OCI-LY3 (cell line): ENCODE measurements around the gene CNTNAP2.

Experiments
- CTCF ChIP-seq: fragments of 200-600, 300-600 bp; sonication (generic); IDR thresholded peaks from 2 replicates; pipeline ENCODE4 v1.5.1; 2014; ENCODE audit warnings: antibody characterized with exemption, low read length, low read depth
- EZH2phosphoT487 ChIP-seq: fragments of 200-600 bp; shearing (Covaris generic); IDR thresholded peaks from 2 replicates; pipeline ENCODE4 v1.6.1; 2018; ENCODE audit warnings: antibody characterized with exemption, mixed run types, low read depth

GRCh38 chr7:147765301-147765700 is 1648.7 kb downstream of the CNTNAP2 start:
- TF ChIP-seq CTCF: no peak
- no peak for TF ChIP-seq EZH2phosphoT487
